K562 (cell line): Measurements from ENCODE around the gene PAFAH2. TPM values are rescaled to one million over a fixed set of nuclear protein-coding genes. Genes with fewer than 3 reads are reported as not detected.

Experiments used
- CSDE1 ChIP-seq, 2 experiments: fragments of 450-650 bp; IDR thresholded peaks; 2 replicates each; pipeline ENCODE4 v1.6.1; 2016; ENCODE audit warnings: mild to moderate bottlenecking in 1 of 2
- DDX20 ChIP-seq: fragments of 450-650 bp; IDR thresholded peaks from 2 replicates; pipeline ENCODE4 v1.6.1; 2016; ENCODE audit warnings: missing genetic modification characterization, low read depth, mild to moderate bottlenecking, missing compliant biosample characterization, moderate library complexity
- EGR1 ChIP-seq: fragments of 450-650 bp; conservative IDR thresholded peaks from 2 replicates; pipeline ENCODE4 v1.6.1; 2017; ENCODE audit warnings: mild to moderate bottlenecking
- FOXK2 ChIP-seq, 2 experiments: fragments of 450-650 bp; IDR thresholded peaks in 1 of 2; conservative IDR thresholded peaks in 1 of 2; 2 replicates each; pipeline ENCODE4 v1.6.1; 2016; ENCODE audit warnings: low read depth in 2 of 2, mild to moderate bottlenecking in 1 of 2
- MAFG ChIP-seq: fragments of 450-650 bp; conservative IDR thresholded peaks from 2 replicates; pipeline ENCODE4 v1.6.1; 2016; ENCODE audit warnings: missing genetic modification characterization, missing compliant biosample characterization
- RNF2 ChIP-seq: sonication (generic); IDR thresholded peaks from 2 replicates; pipeline ENCODE4 v1.6.1; 2016
- SMAD4 ChIP-seq: fragments of 250-450 bp; sonication (Bioruptor Pico); conservative IDR thresholded peaks from 2 replicates; pipeline ENCODE4 v1.8.0; 2021; ENCODE audit warnings: inconsistent platforms, mild to moderate bottlenecking, moderate library complexity
- SMARCA4 ChIP-seq: fragments of 450-650 bp; IDR thresholded peaks from 2 replicates; pipeline ENCODE4 v1.6.1; 2016
- ZNF232 ChIP-seq: sonication (generic); formaldehyde crosslinking; IDR thresholded peaks from 2 replicates; pipeline ENCODE4 v1.8.0; 2022; ENCODE audit warnings: mild to moderate bottlenecking, missing genetic modification reagents
- ZNF431 ChIP-seq: sonication (generic); formaldehyde crosslinking; IDR thresholded peaks from 2 replicates; pipeline ENCODE4 v1.8.0; 2022; ENCODE audit warnings: mild to moderate bottlenecking, missing genetic modification reagents
- ZSCAN29 ChIP-seq: fragments of 450-650 bp; IDR thresholded peaks from 2 replicates; pipeline ENCODE4 v1.6.1; 2017
- polyA plus RNA-seq, 8 experiments: library from polyadenylated mRNA; depleted of rRNA in 4 of 8; stranded (reverse) in 5 of 8; unstranded in 3 of 8; fragments of >200 nt; fragmentation: Nextera tagmentation in 2 of 8; fragmentation: Illumina TruSeq in 1 of 8; extraction: Ambion mirVana in 2 of 8; extraction: Trizol in 1 of 8; gene quantifications; 2 replicates each; pipeline versions ENCODE4 v1.2.1 to v1.2.3, GENCODE V29; 2011 to 2014; ENCODE audit warnings: inconsistent platforms in 1 of 8, missing spikeins in 1 of 8
- total RNA-seq, 7 experiments: library from RNA; depleted of rRNA in 6 of 7; stranded (reverse); fragments of >200 nt in 6 of 7; fragmentation: Illumina TruSeq in 2 of 7; extraction: Trizol in 2 of 7; gene quantifications; 2 replicates each; pipeline versions ENCODE4 v1.2.1 to v1.2.3, GENCODE V29; 2011 to 2021; ENCODE audit warnings: low replicate concordance in 1 of 7
- TF ChIP-seq, protein P1 (sequence below), 2 experiments: fragments of 450-650 bp in 1 of 2; sonication (generic) in 1 of 2; formaldehyde crosslinking in 1 of 2; IDR thresholded peaks in 1 of 2; conservative IDR thresholded peaks in 1 of 2; 2 replicates each; pipeline versions ENCODE4 v1.6.1 to v1.8.1; 2016 to 2023; ENCODE audit warnings: mild to moderate bottlenecking in 2 of 2, moderate library complexity in 2 of 2, inconsistent platforms in 1 of 2, missing genetic modification reagents in 1 of 2
- TF ChIP-seq, protein P2 (sequence below), 2 experiments: fragments of 250-450 bp in 1 of 2; fragments of 450-650 bp in 1 of 2; sonication (Bioruptor Pico) in 1 of 2; IDR thresholded peaks; 2 replicates each; pipeline versions ENCODE4 v1.6.1 to v1.8.0; 2016 to 2021; ENCODE audit warnings: mild to moderate bottlenecking in 2 of 2, moderate library complexity in 2 of 2, missing compliant biosample characterization in 1 of 2, missing genetic modification characterization in 1 of 2
- TF ChIP-seq, protein P3 (sequence below): fragments of 250-450 bp; sonication (Bioruptor Pico); IDR thresholded peaks from 2 replicates; pipeline ENCODE4 v1.4.0; 2020
- TF ChIP-seq, protein P4 (sequence below): fragments of 450-650 bp; IDR thresholded peaks from 2 replicates; pipeline ENCODE4 v1.7.0; 2016; ENCODE audit warnings: borderline replicate concordance
- TF ChIP-seq, protein P5 (sequence below): fragments of 450-650 bp; IDR thresholded peaks from 2 replicates; pipeline ENCODE4 v1.6.1; 2016; ENCODE audit warnings: borderline replicate concordance

PAFAH2 gene
- total and polyA plus RNA-seq, 9 of the 15 experiments (the other 6 are each of a cell fraction or from before 2014, with no cell fraction given): 4.2 to 10.9 (median 6.8) TPM

DNA sequence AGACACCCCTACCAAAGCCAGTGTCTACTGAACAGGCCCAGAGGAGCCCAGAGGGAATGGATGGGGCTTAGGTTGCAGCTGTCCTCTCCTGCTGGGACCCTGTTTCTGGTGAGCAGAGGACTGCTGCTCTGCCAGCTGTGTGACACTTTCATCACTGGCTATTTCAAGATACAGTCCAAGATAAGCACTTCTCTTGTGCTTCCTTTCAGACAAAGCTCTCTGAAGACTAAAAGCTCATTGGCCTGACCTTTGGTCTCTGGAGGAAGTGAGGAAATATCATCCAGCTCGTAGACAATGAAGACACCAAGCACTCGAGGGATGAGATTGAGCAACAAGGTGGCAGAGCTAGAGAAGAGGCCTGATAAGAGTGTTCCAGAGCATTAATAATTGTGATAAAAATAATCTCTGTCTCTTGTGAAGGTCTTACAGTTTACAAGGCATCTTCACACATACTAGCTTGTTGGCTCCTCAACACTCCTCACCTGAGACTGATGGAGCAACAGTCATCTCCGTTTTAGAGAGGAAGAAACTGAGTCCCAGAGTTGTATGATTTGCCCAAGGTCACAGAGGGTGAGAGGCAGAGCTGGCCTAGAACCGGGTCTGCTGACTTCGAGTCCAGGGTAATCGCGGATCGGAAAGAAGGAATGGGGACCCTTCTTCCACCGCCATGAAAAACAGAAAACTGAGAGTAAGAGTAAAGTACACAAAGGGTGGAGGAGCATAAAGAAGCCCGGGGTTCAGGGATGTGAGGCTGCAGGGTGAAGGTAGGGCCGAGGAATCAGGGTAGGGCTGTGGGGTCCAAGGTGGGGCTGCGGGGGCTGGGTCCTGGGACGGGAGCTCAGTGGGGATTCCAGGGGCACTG is 666 bp downstream of the PAFAH2 start (continued):
- TF ChIP-seq ZNF232: no peak
- TF ChIP-seq DDX20 (tag): no peak
- TF ChIP-seq, protein P1, sequence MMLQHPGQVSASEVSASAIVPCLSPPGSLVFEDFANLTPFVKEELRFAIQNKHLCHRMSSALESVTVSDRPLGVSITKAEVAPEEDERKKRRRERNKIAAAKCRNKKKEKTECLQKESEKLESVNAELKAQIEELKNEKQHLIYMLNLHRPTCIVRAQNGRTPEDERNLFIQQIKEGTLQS (IDR thresholded peaks at IDR 0.05): peak; percentile 64
- TF ChIP-seq, protein P1 (CRISPR knock-in tag; conservative IDR thresholded peaks at IDR 0.05): no peak
- TF ChIP-seq EGR1: peak; percentile 33
- peak; percentile 44 for TF ChIP-seq SMARCA4
- TF ChIP-seq CSDE1 (IDR thresholded peaks at IDR 0.05): no peak
- TF ChIP-seq, protein P2, sequence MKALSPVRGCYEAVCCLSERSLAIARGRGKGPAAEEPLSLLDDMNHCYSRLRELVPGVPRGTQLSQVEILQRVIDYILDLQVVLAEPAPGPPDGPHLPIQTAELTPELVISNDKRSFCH (CRISPR knock-in tag; IDR thresholded peaks at IDR 0.05): no peak
- TF ChIP-seq, protein P2 (tag; IDR thresholded peaks at IDR 0.05): 0 out of 2 replicates have a peak, but pooled peaks have one; percentile 46
- no peak for TF ChIP-seq ZSCAN29
- 0 out of 2 replicates have a peak, but pooled peaks have one; percentile 38 for TF ChIP-seq ZNF431 (CRISPR knock-in tag)
- TF ChIP-seq MAFG (tag): no peak
- TF ChIP-seq RNF2: no peak
- TF ChIP-seq, protein P3, sequence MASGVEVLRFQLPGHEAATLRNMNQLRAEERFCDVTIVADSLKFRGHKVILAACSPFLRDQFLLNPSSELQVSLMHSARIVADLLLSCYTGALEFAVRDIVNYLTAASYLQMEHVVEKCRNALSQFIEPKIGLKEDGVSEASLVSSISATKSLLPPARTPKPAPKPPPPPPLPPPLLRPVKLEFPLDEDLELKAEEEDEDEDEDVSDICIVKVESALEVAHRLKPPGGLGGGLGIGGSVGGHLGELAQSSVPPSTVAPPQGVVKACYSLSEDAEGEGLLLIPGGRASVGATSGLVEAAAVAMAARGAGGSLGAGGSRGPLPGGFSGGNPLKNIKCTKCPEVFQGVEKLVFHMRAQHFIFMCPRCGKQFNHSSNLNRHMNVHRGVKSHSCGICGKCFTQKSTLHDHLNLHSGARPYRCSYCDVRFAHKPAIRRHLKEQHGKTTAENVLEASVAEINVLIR: no peak
- TF ChIP-seq, protein P4, sequence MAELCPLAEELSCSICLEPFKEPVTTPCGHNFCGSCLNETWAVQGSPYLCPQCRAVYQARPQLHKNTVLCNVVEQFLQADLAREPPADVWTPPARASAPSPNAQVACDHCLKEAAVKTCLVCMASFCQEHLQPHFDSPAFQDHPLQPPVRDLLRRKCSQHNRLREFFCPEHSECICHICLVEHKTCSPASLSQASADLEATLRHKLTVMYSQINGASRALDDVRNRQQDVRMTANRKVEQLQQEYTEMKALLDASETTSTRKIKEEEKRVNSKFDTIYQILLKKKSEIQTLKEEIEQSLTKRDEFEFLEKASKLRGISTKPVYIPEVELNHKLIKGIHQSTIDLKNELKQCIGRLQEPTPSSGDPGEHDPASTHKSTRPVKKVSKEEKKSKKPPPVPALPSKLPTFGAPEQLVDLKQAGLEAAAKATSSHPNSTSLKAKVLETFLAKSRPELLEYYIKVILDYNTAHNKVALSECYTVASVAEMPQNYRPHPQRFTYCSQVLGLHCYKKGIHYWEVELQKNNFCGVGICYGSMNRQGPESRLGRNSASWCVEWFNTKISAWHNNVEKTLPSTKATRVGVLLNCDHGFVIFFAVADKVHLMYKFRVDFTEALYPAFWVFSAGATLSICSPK: 0 out of 2 replicates have a peak, but pooled peaks have one; percentile 34
- TF ChIP-seq FOXK2 (conservative IDR thresholded peaks at IDR 0.05 in 1 of 2, IDR thresholded peaks at IDR 0.05 in 1 of 2; ENCODE audit: low read depth in 2 of 2): 0 out of 4 replicates have a peak, but pooled peaks of 1 of the 2 experiments have one; percentile 20
- TF ChIP-seq, protein P5, sequence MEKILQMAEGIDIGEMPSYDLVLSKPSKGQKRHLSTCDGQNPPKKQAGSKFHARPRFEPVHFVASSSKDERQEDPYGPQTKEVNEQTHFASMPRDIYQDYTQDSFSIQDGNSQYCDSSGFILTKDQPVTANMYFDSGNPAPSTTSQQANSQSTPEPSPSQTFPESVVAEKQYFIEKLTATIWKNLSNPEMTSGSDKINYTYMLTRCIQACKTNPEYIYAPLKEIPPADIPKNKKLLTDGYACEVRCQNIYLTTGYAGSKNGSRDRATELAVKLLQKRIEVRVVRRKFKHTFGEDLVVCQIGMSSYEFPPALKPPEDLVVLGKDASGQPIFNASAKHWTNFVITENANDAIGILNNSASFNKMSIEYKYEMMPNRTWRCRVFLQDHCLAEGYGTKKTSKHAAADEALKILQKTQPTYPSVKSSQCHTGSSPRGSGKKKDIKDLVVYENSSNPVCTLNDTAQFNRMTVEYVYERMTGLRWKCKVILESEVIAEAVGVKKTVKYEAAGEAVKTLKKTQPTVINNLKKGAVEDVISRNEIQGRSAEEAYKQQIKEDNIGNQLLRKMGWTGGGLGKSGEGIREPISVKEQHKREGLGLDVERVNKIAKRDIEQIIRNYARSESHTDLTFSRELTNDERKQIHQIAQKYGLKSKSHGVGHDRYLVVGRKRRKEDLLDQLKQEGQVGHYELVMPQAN: peak; percentile 58; the same call in 1 of the 2 replicates
- peak; percentile 73 for TF ChIP-seq SMAD4
